CD14-positive monocyte (primary cell): ENCODE data around the gene ARHGAP15. TPM values are rescaled to one million over a fixed set of nuclear protein-coding genes. Genes with fewer than 3 reads are reported as not detected.

Source experiments
- DNase-seq, 3 donors: peaks; one replicate each; pipeline ENCODE4 v3.0.0-alpha.2; 2011 to 2022
- H2AFZ ChIP-seq: 2 replicates; pipeline ENCODE4 v1.6.0; 2012; ENCODE audit warnings: mild to moderate bottlenecking, low read depth, low read length, inconsistent platforms; ENCODE audit not compliant: insufficient read depth, poor library complexity, severe bottlenecking
- H3K27ac ChIP-seq, 2 donors: 1 replicate in 1 of 2; 2 replicates in 1 of 2; pipeline ENCODE4 v1.5.1; 2012 to 2013; ENCODE audit warnings: low read length in 2 of 2, control low read depth in 1 of 2, inconsistent platforms in 1 of 2, low read depth in 1 of 2, mild to moderate bottlenecking in 1 of 2
- H3K27me3 ChIP-seq, 2 donors: one replicate each; pipeline versions ENCODE4 v1.6.0 to v1.6.1; 2011 to 2013; ENCODE audit warnings: low read length in 2 of 2; ENCODE audit not compliant: control insufficient read depth in 2 of 2, insufficient read depth in 2 of 2
- H3K36me3 ChIP-seq, 2 donors: replicated peaks in 1 of 2; 1 replicate in 1 of 2; 2 replicates in 1 of 2; pipeline versions ENCODE4 v1.5.1 to v1.6.1; 2012 to 2013; ENCODE audit warnings: low read length in 2 of 2, control low read depth in 1 of 2, inconsistent platforms in 1 of 2, mild to moderate bottlenecking in 1 of 2; ENCODE audit not compliant: insufficient read depth in 2 of 2, control insufficient read depth in 1 of 2
- H3K4me1 ChIP-seq, 2 donors: 1 replicate in 1 of 2; 2 replicates in 1 of 2; pipeline versions ENCODE4 v1.5.1 to v1.6.1; 2012 to 2013; ENCODE audit warnings: low read length in 2 of 2, control low read depth in 1 of 2, inconsistent platforms in 1 of 2, mild to moderate bottlenecking in 1 of 2, moderate library complexity in 1 of 2; ENCODE audit not compliant: insufficient read depth in 2 of 2, control insufficient read depth in 1 of 2
- H3K4me2 ChIP-seq: replicated peaks from 2 replicates; pipeline ENCODE3; 2012; ENCODE audit warnings: low read length, moderate library complexity, mild to moderate bottlenecking; ENCODE audit not compliant: poor library complexity, severe bottlenecking; ENCODE audit errors: extremely low read depth
- H3K4me3 ChIP-seq, 3 experiments: fragments of 200-600 bp in 1 of 3; sonication (generic) in 1 of 3; replicated peaks in 1 of 3; 1 replicate in 2 of 3; 2 replicates in 1 of 3; pipeline ENCODE4 v1.5.1; 2011 to 2013; ENCODE audit warnings: low read length in 3 of 3, mild to moderate bottlenecking in 3 of 3, control low read depth in 2 of 3, low read depth in 2 of 3, inconsistent platforms in 1 of 3, moderate library complexity in 1 of 3
- H3K79me2 ChIP-seq: 2 replicates; pipeline ENCODE4 v1.6.0; 2012; ENCODE audit warnings: mild to moderate bottlenecking, control low read depth, inconsistent platforms, low read length, moderate library complexity; ENCODE audit not compliant: insufficient read depth
- H3K9ac ChIP-seq: 2 replicates; pipeline ENCODE4 v1.6.0; 2017; ENCODE audit warnings: low read length, mild to moderate bottlenecking; ENCODE audit not compliant: insufficient read depth, poor library complexity, severe bottlenecking
- H3K9me3 ChIP-seq, 2 donors: replicated peaks in 1 of 2; 1 replicate in 1 of 2; 2 replicates in 1 of 2; pipeline versions ENCODE4 v1.5.1 to v1.6.1; 2012 to 2013; ENCODE audit warnings: low read length in 2 of 2, control low read depth in 1 of 2; ENCODE audit not compliant: control insufficient read depth in 1 of 2, insufficient read depth in 1 of 2
- H4K20me1 ChIP-seq: 2 replicates; pipeline ENCODE4 v1.6.0; 2012; ENCODE audit warnings: mild to moderate bottlenecking, low read length, control low read depth, moderate library complexity; ENCODE audit not compliant: insufficient read depth
- H3K27ac Mint-ChIP-seq, 7 donors: one replicate each; pipeline ENCODE4 v1.8.0; 2020; ENCODE audit warnings: mild to moderate bottlenecking in 7 of 7, mixed read lengths in 7 of 7, moderate library complexity in 6 of 7, inconsistent platforms in 2 of 7
- H3K27me3 Mint-ChIP-seq, 3 donors: one replicate each; pipeline ENCODE4 v1.8.0; 2021 to 2022; ENCODE audit warnings: low read depth in 3 of 3, mild to moderate bottlenecking in 3 of 3, mixed read lengths in 3 of 3, moderate library complexity in 3 of 3, inconsistent platforms in 1 of 3
- H3K36me3 Mint-ChIP-seq, 2 donors: one replicate each; pipeline ENCODE4 v1.8.0; 2020; ENCODE audit warnings: mixed read lengths in 2 of 2, inconsistent platforms in 1 of 2, mild to moderate bottlenecking in 1 of 2
- H3K4me1 Mint-ChIP-seq: one replicate; pipeline ENCODE4 v1.8.0; 2020; ENCODE audit warnings: mild to moderate bottlenecking, mixed read lengths
- H3K4me3 Mint-ChIP-seq, 2 donors: one replicate each; pipeline ENCODE4 v1.8.0; 2020; ENCODE audit warnings: mild to moderate bottlenecking in 2 of 2, mixed read lengths in 2 of 2, moderate library complexity in 1 of 2
- H3K9me3 Mint-ChIP-seq, 7 donors: one replicate each; pipeline ENCODE4 v1.8.0; 2020 to 2022; ENCODE audit warnings: mixed read lengths in 7 of 7, mild to moderate bottlenecking in 6 of 7, moderate library complexity in 6 of 7, inconsistent platforms in 2 of 7
- CTCF ChIP-seq: fragments of 200-600 bp; IDR thresholded peaks from one replicate; pipeline ENCODE4 v1.8.0; 2022; ENCODE audit warnings: antibody characterized with exemption, mild to moderate bottlenecking
- WGBS: methylation state at CpG from one replicate; pipeline ENCODE4 v1.1.5; 2013; ENCODE audit warnings: missing lambda C conversion rate; ENCODE audit not compliant: insufficient coverage; 5-methylcytosine and 5-hydroxymethylcytosine counted together
- intact Hi-C, 2 donors: fragments of 100-400 bp; cut with micrococcal nuclease; formaldehyde crosslinking; loops; one replicate each; pipeline versions ENCODE4 v1.15.0 to v1.15.1; 2023
- polyA plus RNA-seq, 3 donors: library from polyadenylated mRNA; depleted of rRNA in 1 of 3; unstranded in 2 of 3; stranded (reverse) in 1 of 3; fragments of 300-500 nt in 2 of 3; fragments of >200 nt in 1 of 3; fragmentation: Illumina TruSeq in 2 of 3; gene quantifications; 1 replicate in 2 of 3; 2 replicates in 1 of 3; pipeline ENCODE4 v1.2.3, GENCODE V29; 2012 to 2021

Gene ARHGAP15
- polyA plus RNA-seq, 3 donors = 35.4 to 50.9 (median 50.7) TPM

GRCh38 chr2:143481733-143482132, 352.5 kb downstream of the ARHGAP15 start:
- H3K4me1 Mint-ChIP-seq = peaks cover 19% of the 10 kb centered on the region
- Histone ChIP-seq H3K9me3 (no peaks in the 10 kb centered on the region), H3K36me3 (peaks cover 0 to 6% of the 10 kb centered on the region in 2 donors), H3K4me1 (peaks cover 0 to 7% of the 10 kb centered on the region in 2 donors), H3K79me2 (no peaks in the 10 kb centered on the region), H3K4me3 (no peak overlapping the region), H3K4me2 (no peak overlapping the region), H3K27me3 (no peaks in the 10 kb centered on the region), H2AFZ (no peak overlapping the region), H3K27ac (no peak overlapping the region), H4K20me1 (no peaks in the 10 kb centered on the region), H3K9ac (no peak overlapping the region)
- no peak for DNase-seq
- peaks cover 0 to 2% of the 10 kb centered on the region in 2 donors for H3K36me3 Mint-ChIP-seq
- no peak overlapping the region for H3K4me3 Mint-ChIP-seq
- no peaks in the 10 kb centered on the region for H3K9me3 Mint-ChIP-seq
- no peak overlapping the region for H3K27ac Mint-ChIP-seq
- TF ChIP-seq CTCF = no peak
- intact Hi-C loops = no loop called here
- H3K27me3 Mint-ChIP-seq = no peaks in the 10 kb centered on the region

GRCh38 chr2:143482316-143482715, 353.1 kb downstream of the ARHGAP15 start:
- Mint-ChIP-seq H3K27me3 (no peaks in the 10 kb centered on the region), H3K36me3 (peaks cover 0 to 2% of the 10 kb centered on the region in 2 donors), H3K4me3 (no peak overlapping the region), H3K27ac (no peak overlapping the region), H3K9me3 (no peaks in the 10 kb centered on the region), H3K4me1 (peaks cover 22% of the 10 kb centered on the region)
- no peaks in the 10 kb centered on the region for H3K79me2 ChIP-seq
- no peak for TF ChIP-seq CTCF
- no peak overlapping the region for H3K9ac ChIP-seq
- no CpG with 5 or more reads among the region's 3 CpGs for WGBS
- H3K36me3 ChIP-seq = peaks cover 0 to 6% of the 10 kb centered on the region in 2 donors
- H3K27me3 ChIP-seq = no peaks in the 10 kb centered on the region
- no peak overlapping the region for H2AFZ ChIP-seq
- DNase-seq = no peak
- H3K9me3 ChIP-seq = no peaks in the 10 kb centered on the region
- H3K4me3 ChIP-seq = no peak overlapping the region
- H3K4me1 ChIP-seq = peaks cover 0 to 7% of the 10 kb centered on the region in 2 donors
- no peak overlapping the region for H3K27ac ChIP-seq
- H3K4me2 ChIP-seq = no peak overlapping the region
- intact Hi-C loops = no loop called here
- no peaks in the 10 kb centered on the region for H4K20me1 ChIP-seq
